Small intestine (tissue), 7 donors: Measurements from ENCODE around the gene CPAMD8. TPM values are rescaled to one million over a fixed set of nuclear protein-coding genes. Genes with fewer than 3 reads are reported as not detected.

Experiments
- DNase-seq, 2 donors: peaks; one replicate each; pipeline versions ENCODE4 v3.0.0 to v3.0.0-alpha.2; 2013
- FAIRE-seq: peaks from 2 replicates; lab custom pipeline; 2012; peaks lifted over from hg19 to GRCh38; lab: Jason Lieb, UNC
- H3K27ac ChIP-seq, 3 donors: one replicate each; pipeline ENCODE4 v1.5.1; 2013; ENCODE audit warnings: low read length in 2 of 3, mild to moderate bottlenecking in 2 of 3, control low read depth in 1 of 3, inconsistent platforms in 1 of 3, low read depth in 1 of 3, moderate library complexity in 1 of 3
- H3K27me3 ChIP-seq, 3 donors: one replicate each; pipeline ENCODE4 v1.6.1; 2013; ENCODE audit warnings: low read length in 3 of 3, inconsistent platforms in 1 of 3; ENCODE audit not compliant: control insufficient read depth in 3 of 3, insufficient read depth in 3 of 3
- H3K36me3 ChIP-seq, 3 donors: one replicate each; pipeline ENCODE4 v1.6.1; 2013; ENCODE audit warnings: low read length in 3 of 3, inconsistent platforms in 1 of 3, low read depth in 1 of 3, mild to moderate bottlenecking in 1 of 3, moderate library complexity in 1 of 3; ENCODE audit not compliant: control insufficient read depth in 3 of 3, insufficient read depth in 2 of 3
- H3K4me1 ChIP-seq, 3 donors: one replicate each; pipeline ENCODE4 v1.6.1; 2013; ENCODE audit warnings: low read length in 2 of 3, inconsistent platforms in 1 of 3, low read depth in 1 of 3, mild to moderate bottlenecking in 1 of 3, moderate library complexity in 1 of 3; ENCODE audit not compliant: control insufficient read depth in 3 of 3, insufficient read depth in 2 of 3
- H3K4me3 ChIP-seq, 3 donors: one replicate each; pipeline ENCODE4 v1.5.1; 2013; ENCODE audit warnings: low read length in 3 of 3, control low read depth in 1 of 3, inconsistent platforms in 1 of 3, low read depth in 1 of 3, mild to moderate bottlenecking in 1 of 3, moderate library complexity in 1 of 3
- H3K9me3 ChIP-seq, 2 donors: one replicate each; pipeline ENCODE4 v1.6.1; 2013; ENCODE audit warnings: low read depth in 1 of 2, low read length in 1 of 2; ENCODE audit not compliant: control insufficient read depth in 2 of 2, insufficient read depth in 1 of 2
- WGBS, 3 donors: extraction: QIAGEN DNeasy Blood & Tissue Kit; methylation state at CpG; one replicate each; pipeline ENCODE4 v1.1.7; 2013; 5-methylcytosine and 5-hydroxymethylcytosine counted together
- polyA plus RNA-seq, 4 donors: library from polyadenylated mRNA; stranded (reverse) in 3 of 4; unstranded in 1 of 4; fragments of 200-250 nt in 3 of 4; fragments of 120-200 nt in 1 of 4; gene quantifications; one replicate each; pipeline versions ENCODE4 v1.2.1 to v1.2.3, GENCODE V29; 2013
- donor health status: healthy with polysubstance abuse.
- donor health status: control.
- donor health status: control.
- donor health status: Bipolar disorder and iron deficiency.
- donor health status: healthy.

CPAMD8 gene
- polyA plus RNA-seq, 4 donors = 0.45 to 7.1 (median 3.1) TPM

GRCh38 chr19:16898361-16899015, 128.1 kb downstream of the CPAMD8 start:
- no peaks in the 10 kb centered on the region for H3K36me3 ChIP-seq
- WGBS, 3 donors = 79 to 88% (median 84%) methylated on average over 12 of the region's 12 CpGs
- H3K27me3 ChIP-seq = peaks cover 0 to 26% (median 0%) of the 10 kb centered on the region in 3 donors
- no peak overlapping the region for H3K4me3 ChIP-seq
- H3K4me1 ChIP-seq = peaks cover 0 to 4% (median 3%) of the 10 kb centered on the region in 3 donors
- FAIRE-seq = no peak
- no peak for DNase-seq
- no peak overlapping the region for H3K27ac ChIP-seq
- H3K9me3 ChIP-seq = no peaks in the 10 kb centered on the region

GRCh38 chr19:16897856-16898161, 128.8 kb downstream of the CPAMD8 start:
- Histone ChIP-seq H3K27me3 (peaks cover 0 to 26% (median 0%) of the 10 kb centered on the region in 3 donors), H3K27ac (peak overlapping the region in 1 of 3 donors; percentile 29), H3K4me1 (peaks cover 0 to 4% (median 3%) of the 10 kb centered on the region in 3 donors), H3K9me3 (no peaks in the 10 kb centered on the region), H3K36me3 (no peaks in the 10 kb centered on the region), H3K4me3 (peak overlapping the region; percentile 17 to 43 (median 27))
- FAIRE-seq = no peak
- WGBS, 3 donors = 10 to 36% (median 30%) methylated on average over 22 to 30 of the region's 30 CpGs
- DNase-seq = no peak

GRCh38 chr19:16897029-16897855, 129.4 kb downstream of the CPAMD8 start:
- 2 to 17% (median 12%) methylated on average over 49 to 68 of the region's 68 CpGs for WGBS, 3 donors
- H3K27me3 ChIP-seq = peaks cover 0 to 26% (median 0%) of the 10 kb centered on the region in 3 donors
- no peaks in the 10 kb centered on the region for H3K9me3 ChIP-seq
- H3K27ac ChIP-seq = peak overlapping the region in 1 of 3 donors; percentile 65
- H3K4me1 ChIP-seq = peaks cover 0 to 4% (median 3%) of the 10 kb centered on the region in 3 donors
- FAIRE-seq = no peak
- no peaks in the 10 kb centered on the region for H3K36me3 ChIP-seq
- H3K4me3 ChIP-seq = peak overlapping the region; percentile 17 to 43 (median 27)
- peak; percentile 62 to 67 for DNase-seq

- WGBS, 3 donors = 2 to 6% (median 4%) methylated on average over 30 to 66 of the region's 66 CpGs
- peak overlapping the region in 2 of 3 donors; percentile 51 to 59 for H3K27ac ChIP-seq
These were observed 130.2 kb downstream of the CPAMD8 start for GRCh38 chr19:16896146-16897028.

GRCh38 chr19:16895467-16896145, 131.0 kb downstream of the CPAMD8 start:
- Histone ChIP-seq H3K27me3 (peaks cover 0 to 26% (median 0%) of the 10 kb centered on the region in 3 donors), H3K4me1 (peaks cover 0 to 4% (median 3%) of the 10 kb centered on the region in 3 donors), H3K36me3 (no peaks in the 10 kb centered on the region), H3K9me3 (no peaks in the 10 kb centered on the region), H3K4me3 (peak overlapping the region in 2 of 3 donors; percentile 32 to 43), H3K27ac (peak overlapping the region in 1 of 3 donors; percentile 59)
- 44 to 49% (median 46%) methylated on average over 26 to 30 of the region's 30 CpGs for WGBS, 3 donors
- DNase-seq = peak in 1 of 2 donors; percentile 44
- no peak for FAIRE-seq

More at GRCh38 chr19:16896146-16897028, 130.2 kb downstream of the CPAMD8 start:
- peaks cover 0 to 4% (median 3%) of the 10 kb centered on the region in 3 donors for H3K4me1 ChIP-seq
- no peaks in the 10 kb centered on the region for H3K36me3 ChIP-seq
- peaks cover 0 to 26% (median 0%) of the 10 kb centered on the region in 3 donors for H3K27me3 ChIP-seq
- H3K9me3 ChIP-seq = no peaks in the 10 kb centered on the region
- no peak for DNase-seq
- no peak for FAIRE-seq
- peak overlapping the region; percentile 22 to 46 (median 43) for H3K4me3 ChIP-seq

GRCh38 chr19:16894080-16894479, 132.5 kb downstream of the CPAMD8 start:
- Histone ChIP-seq H3K4me3 (no peak overlapping the region), H3K36me3 (no peaks in the 10 kb centered on the region), H3K4me1 (peaks cover 0 to 4% (median 3%) of the 10 kb centered on the region in 3 donors), H3K27ac (peak overlapping the region in 1 of 3 donors; percentile 69), H3K27me3 (peaks cover 0 to 24% (median 0%) of the 10 kb centered on the region in 3 donors), H3K9me3 (no peaks in the 10 kb centered on the region)
- 72 to 85% (median 80%) methylated on average over 6 to 7 of the region's 7 CpGs for WGBS, 3 donors
- FAIRE-seq (no peak), DNase-seq (no peak)

GRCh38 chr19:16893686-16893989, 133.0 kb downstream of the CPAMD8 start:
- H3K27ac ChIP-seq = peak overlapping the region in 1 of 3 donors; percentile 69
- peaks cover 0 to 4% (median 3%) of the 10 kb centered on the region in 3 donors for H3K4me1 ChIP-seq
- H3K27me3 ChIP-seq = peaks cover 0 to 24% (median 0%) of the 10 kb centered on the region in 3 donors
- no peaks in the 10 kb centered on the region for H3K9me3 ChIP-seq
- H3K4me3 ChIP-seq = no peak overlapping the region
- no peak for FAIRE-seq
- DNase-seq = no peak
- 38 to 68% (median 45%) methylated on average over 14 of the region's 14 CpGs for WGBS, 3 donors
- H3K36me3 ChIP-seq = no peaks in the 10 kb centered on the region
